ENCODE data around the gene ABTB2. TPM values are rescaled to one million over a fixed set of nuclear protein-coding genes. Genes with fewer than 3 reads are reported as not detected.
A peak's percentile ranks its signal among the peaks of the same experiment; 100 is the strongest.

ABTB2 gene
- polyA plus RNA-seq, 1 donor (not counting 4 experiments of a cell fraction or from before 2014, with no cell fraction given) = 1.0 TPM

GRCh38 chr11:34292111-34292510 is 65.7 kb downstream of the ABTB2 start:
- H3K9me3 ChIP-seq (ENCODE audit: control insufficient read depth, low read depth, low read length) = no peaks in the 10 kb centered on the region
- H3K9ac ChIP-seq (ENCODE audit: control insufficient read depth, extremely low read depth, insufficient read depth, low read length) = no peak overlapping the region
- H3K27ac ChIP-seq (ENCODE audit: control insufficient read depth, insufficient read depth, low read length) = no peak overlapping the region
- no peak for DNase-seq (ENCODE audit: low read depth, low spot score)
- no peaks in the 10 kb centered on the region for H3K4me1 ChIP-seq (ENCODE audit: control insufficient read depth, extremely low read depth, insufficient read depth, low read length)
- no peak overlapping the region for H2AFZ ChIP-seq (ENCODE audit: control insufficient read depth, low read length)
- H3K79me2 ChIP-seq (ENCODE audit: control insufficient read depth, insufficient read depth, low read length) = no peaks in the 10 kb centered on the region
- dilution Hi-C loops (cut with MboI; ENCODE audit: extremely low pct_ligation_motif_present, low sequenced_read_pairs) = no loop called here
- no peak for FAIRE-seq
- no peak overlapping the region for H3K4me2 ChIP-seq (ENCODE audit: control insufficient read depth, extremely low read depth, insufficient read depth, low read depth, low read length)
- no peaks in the 10 kb centered on the region for H4K20me1 ChIP-seq (ENCODE audit: control insufficient read depth, extremely low read depth, insufficient read depth, low read length)
- H3K36me3 ChIP-seq (ENCODE audit: control insufficient read depth in 2 of 2, extremely low read depth in 1 of 2, insufficient read depth in 2 of 2, low read length in 2 of 2) = no peaks in the 10 kb centered on the region
- TF ChIP-seq EZH2 (IDR thresholded peaks at IDR 0.05; ENCODE audit: low read length) = no peak
- TF ChIP-seq, protein P1, sequence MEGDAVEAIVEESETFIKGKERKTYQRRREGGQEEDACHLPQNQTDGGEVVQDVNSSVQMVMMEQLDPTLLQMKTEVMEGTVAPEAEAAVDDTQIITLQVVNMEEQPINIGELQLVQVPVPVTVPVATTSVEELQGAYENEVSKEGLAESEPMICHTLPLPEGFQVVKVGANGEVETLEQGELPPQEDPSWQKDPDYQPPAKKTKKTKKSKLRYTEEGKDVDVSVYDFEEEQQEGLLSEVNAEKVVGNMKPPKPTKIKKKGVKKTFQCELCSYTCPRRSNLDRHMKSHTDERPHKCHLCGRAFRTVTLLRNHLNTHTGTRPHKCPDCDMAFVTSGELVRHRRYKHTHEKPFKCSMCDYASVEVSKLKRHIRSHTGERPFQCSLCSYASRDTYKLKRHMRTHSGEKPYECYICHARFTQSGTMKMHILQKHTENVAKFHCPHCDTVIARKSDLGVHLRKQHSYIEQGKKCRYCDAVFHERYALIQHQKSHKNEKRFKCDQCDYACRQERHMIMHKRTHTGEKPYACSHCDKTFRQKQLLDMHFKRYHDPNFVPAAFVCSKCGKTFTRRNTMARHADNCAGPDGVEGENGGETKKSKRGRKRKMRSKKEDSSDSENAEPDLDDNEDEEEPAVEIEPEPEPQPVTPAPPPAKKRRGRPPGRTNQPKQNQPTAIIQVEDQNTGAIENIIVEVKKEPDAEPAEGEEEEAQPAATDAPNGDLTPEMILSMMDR (optimal IDR thresholded peaks at IDR 0.05 in 1 of 3, IDR thresholded peaks at IDR 0.05 in 1 of 3, conservative IDR thresholded peaks at IDR 0.05 in 1 of 3; ENCODE audit: extremely low read depth in 1 of 3, insufficient read depth in 2 of 3, low read length in 3 of 3) = no peak
- no peaks in the 10 kb centered on the region for H3K9me1 ChIP-seq (ENCODE audit: control insufficient read depth, extremely low read depth, insufficient read depth, low read length)
- no peak overlapping the region for H3K4me3 ChIP-seq (ENCODE audit: control insufficient read depth in 2 of 3, extremely low read depth in 1 of 3, insufficient read depth in 2 of 3, low read depth in 1 of 3, low read length in 3 of 3)
- no peaks in the 10 kb centered on the region for H3K27me3 ChIP-seq (ENCODE audit: control insufficient read depth, extremely low read depth, insufficient read depth, low read length)

- no peak overlapping the region for H3K4me2 ChIP-seq (ENCODE audit: control insufficient read depth, extremely low read depth, insufficient read depth, low read depth, low read length)
- H3K9me3 ChIP-seq (ENCODE audit: control insufficient read depth, low read depth, low read length) = no peaks in the 10 kb centered on the region
- FAIRE-seq = peak; percentile 9
- no peaks in the 10 kb centered on the region for H3K4me1 ChIP-seq (ENCODE audit: control insufficient read depth, extremely low read depth, insufficient read depth, low read length)
- H3K36me3 ChIP-seq (ENCODE audit: control insufficient read depth in 2 of 2, extremely low read depth in 1 of 2, insufficient read depth in 2 of 2, low read length in 2 of 2) = no peaks in the 10 kb centered on the region
- no peaks in the 10 kb centered on the region for H3K9me1 ChIP-seq (ENCODE audit: control insufficient read depth, extremely low read depth, insufficient read depth, low read length)
- H3K9ac ChIP-seq (ENCODE audit: control insufficient read depth, extremely low read depth, insufficient read depth, low read length) = no peak overlapping the region
- H4K20me1 ChIP-seq (ENCODE audit: control insufficient read depth, extremely low read depth, insufficient read depth, low read length) = no peaks in the 10 kb centered on the region
- no peak overlapping the region for H3K27ac ChIP-seq (ENCODE audit: control insufficient read depth, insufficient read depth, low read length)
- dilution Hi-C loops (cut with MboI; ENCODE audit: extremely low pct_ligation_motif_present, low sequenced_read_pairs) = no loop called here
- H3K27me3 ChIP-seq (ENCODE audit: control insufficient read depth, extremely low read depth, insufficient read depth, low read length) = no peaks in the 10 kb centered on the region
- H2AFZ ChIP-seq (ENCODE audit: control insufficient read depth, low read length) = no peak overlapping the region
- H3K79me2 ChIP-seq (ENCODE audit: control insufficient read depth, insufficient read depth, low read length) = no peaks in the 10 kb centered on the region
- TF ChIP-seq, protein P1 (optimal IDR thresholded peaks at IDR 0.05 in 1 of 3, IDR thresholded peaks at IDR 0.05 in 1 of 3, conservative IDR thresholded peaks at IDR 0.05 in 1 of 3; ENCODE audit: extremely low read depth in 1 of 3, insufficient read depth in 2 of 3, low read length in 3 of 3) = no peak
- no peak for TF ChIP-seq EZH2 (IDR thresholded peaks at IDR 0.05; ENCODE audit: low read length)
- H3K4me3 ChIP-seq (ENCODE audit: control insufficient read depth in 2 of 3, extremely low read depth in 1 of 3, insufficient read depth in 2 of 3, low read depth in 1 of 3, low read length in 3 of 3) = no peak overlapping the region
- DNase-seq (ENCODE audit: low read depth, low spot score) = no peak
Measured at GRCh38 chr11:34290926-34291325, 66.9 kb downstream of the ABTB2 start.

Measured in keratinocyte (primary cell).